SKM-1 treated with dmso at 0.1 percent for 144 hours (cell line): Measurements from ENCODE around the gene STRADB.
A peak's percentile ranks its signal among the peaks of the same experiment; 100 is the strongest.
"Not testable (repeated sequence)": the region's sequence is repeated elsewhere in the genome, so short reads cannot be mapped to it uniquely, and the experiment has no call there.

ENCODE experiments used
- DNase-seq: peaks from one replicate; lab custom pipeline; 2025; ENCODE audit not compliant: unreplicated experiment; lab: John Stamatoyannopoulos, UW

The STRADB gene, protein sequence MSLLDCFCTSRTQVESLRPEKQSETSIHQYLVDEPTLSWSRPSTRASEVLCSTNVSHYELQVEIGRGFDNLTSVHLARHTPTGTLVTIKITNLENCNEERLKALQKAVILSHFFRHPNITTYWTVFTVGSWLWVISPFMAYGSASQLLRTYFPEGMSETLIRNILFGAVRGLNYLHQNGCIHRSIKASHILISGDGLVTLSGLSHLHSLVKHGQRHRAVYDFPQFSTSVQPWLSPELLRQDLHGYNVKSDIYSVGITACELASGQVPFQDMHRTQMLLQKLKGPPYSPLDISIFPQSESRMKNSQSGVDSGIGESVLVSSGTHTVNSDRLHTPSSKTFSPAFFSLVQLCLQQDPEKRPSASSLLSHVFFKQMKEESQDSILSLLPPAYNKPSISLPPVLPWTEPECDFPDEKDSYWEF

DNA sequence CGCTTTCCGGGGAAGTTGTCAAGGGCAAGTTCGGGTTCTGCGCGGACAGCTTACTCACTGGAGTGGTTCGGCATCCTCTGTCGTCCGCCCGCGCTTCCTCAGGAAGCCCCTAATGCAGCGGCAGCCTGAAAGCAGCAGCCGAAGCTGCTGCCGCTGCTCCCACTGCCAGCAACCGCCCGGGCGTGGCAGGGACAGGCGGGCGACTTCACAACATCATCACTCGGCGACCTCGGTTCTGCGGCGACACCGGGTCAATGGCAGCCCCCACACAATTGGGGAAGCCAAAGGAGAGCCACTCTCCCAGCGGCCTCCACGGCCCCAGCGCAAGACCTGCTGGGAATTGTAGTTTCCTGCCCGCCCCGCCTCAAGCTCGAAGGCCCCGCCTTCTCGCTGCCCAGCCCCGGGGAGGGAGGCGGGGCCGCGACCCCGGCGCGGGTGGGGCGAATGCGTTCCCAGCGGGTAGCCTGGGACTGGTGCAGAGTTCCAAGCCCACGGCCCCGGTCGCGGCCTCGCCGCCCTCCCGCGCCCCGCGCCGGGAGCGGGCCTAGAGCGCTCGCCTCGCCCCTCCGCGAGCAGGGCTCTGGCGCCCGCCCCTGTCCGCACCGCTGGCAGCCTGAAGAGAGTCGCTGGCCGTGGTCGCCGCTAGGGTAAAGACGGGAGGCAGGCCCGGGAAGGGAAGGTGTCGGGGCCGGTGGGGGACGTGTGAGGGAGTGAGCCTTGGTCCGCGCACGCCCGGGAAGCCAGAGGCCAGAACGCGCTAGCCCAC lies at the start of gene STRADB, which contains the start of gene TRAK2:
STRADB (plus strand) TSS at position 449 of the 766 bp plus-strand sequence. CDS start 3,101 bp downstream, outside the sequence.
TRAK2 (minus strand) TSS at position 167 of the 766 bp plus-strand sequence. CDS start 30,951 bp downstream, outside the sequence.
- DNase-seq = peak; percentile 89

- DNase-seq = no peak
Observed at GRCh38 chr2:201401815-201402214, 49.7 kb upstream of the STRADB start.

DNA sequence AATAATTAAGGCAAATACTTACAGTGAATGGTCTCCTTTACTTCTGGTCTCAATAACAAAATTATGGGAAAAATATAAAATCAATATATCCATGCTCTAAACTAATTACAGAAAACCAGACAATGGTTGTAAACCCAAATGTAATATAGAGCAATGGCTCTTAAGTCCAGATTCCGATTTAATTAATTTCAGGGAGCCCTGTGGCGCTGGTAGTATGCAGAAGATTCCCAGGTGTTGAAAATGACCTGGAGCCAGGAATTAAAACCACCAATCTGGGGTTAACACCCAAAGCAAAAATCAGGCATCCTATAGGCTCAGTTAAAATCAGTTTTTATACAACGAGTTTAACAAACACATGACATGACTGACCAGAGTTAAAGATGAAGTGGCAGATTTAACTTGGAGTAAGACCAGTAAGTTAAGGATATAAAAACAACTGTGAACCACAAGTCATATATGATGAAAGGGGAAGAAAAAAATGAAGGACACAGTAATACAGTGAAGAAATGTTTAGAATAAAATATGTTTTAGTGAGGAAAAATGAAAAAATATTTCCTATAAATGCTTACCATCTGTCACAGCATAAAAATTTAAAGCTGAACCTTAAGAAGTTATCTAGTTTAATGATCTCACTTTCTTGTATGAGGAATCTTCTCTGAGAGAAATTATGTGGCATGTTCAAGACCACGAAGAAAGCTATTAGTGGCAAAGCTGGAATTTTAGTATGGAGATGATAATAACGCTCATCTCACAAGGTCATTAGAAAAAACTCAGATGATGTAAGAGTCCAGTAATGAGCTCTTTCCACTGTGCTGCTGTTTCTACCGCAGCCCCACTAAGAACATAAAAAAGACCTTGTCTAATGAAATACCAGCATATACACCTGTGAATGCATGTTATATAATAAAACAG lies 48.6 kb upstream of the STRADB start:
- DNase-seq = no peak

DNA sequence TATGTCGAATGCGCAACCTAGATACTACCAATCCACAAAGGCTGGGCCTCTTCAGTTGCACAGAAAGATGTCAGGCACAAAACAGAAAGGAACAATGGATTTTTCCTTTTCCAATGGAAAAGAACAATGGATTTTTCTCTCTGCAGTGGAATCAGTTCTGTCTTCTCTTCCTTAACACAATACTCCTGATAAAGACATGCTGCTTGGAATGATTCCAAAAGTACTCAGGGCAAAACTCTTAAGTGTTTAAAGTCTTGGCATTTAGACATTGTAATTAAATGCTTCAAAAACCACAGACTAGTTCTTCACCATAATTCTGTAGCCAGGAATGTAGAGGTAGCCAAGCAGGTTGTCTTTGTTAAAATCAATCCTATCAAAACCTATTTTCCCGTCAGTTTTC lies 47.7 kb upstream of the STRADB start:
- DNase-seq = no peak

- no peak for DNase-seq
Observed at GRCh38 chr2:201404699-201405280, 46.8 kb upstream of the STRADB start.

DNA sequence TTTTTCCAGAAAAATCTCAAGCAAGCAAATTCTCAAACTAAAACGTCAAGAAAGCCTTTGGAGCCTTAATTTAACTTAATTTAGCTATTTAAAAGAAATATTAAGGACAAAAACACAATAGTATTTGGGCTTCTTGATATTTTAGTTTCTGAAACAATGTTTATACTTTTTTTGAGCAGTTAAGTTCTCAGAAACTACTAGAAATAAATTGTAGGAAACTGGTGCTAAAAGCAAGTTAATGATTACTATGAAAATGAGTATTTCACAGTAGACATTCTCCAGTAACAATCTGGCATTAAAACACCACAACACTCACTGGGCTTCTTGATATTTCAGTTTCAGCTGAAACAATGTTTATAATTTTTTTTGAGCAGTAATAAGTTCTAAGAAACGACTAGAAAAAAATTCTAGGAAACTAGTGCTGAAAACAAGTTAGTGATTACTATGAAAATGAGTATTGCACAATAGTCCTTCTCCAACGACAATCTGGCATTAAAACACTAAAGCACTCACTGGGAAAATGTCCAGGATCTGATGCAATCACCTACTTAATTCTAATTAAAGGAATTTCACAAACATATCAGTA lies 45.4 kb upstream of the STRADB start:
- no peak for DNase-seq

- DNase-seq = no peak
Observed at GRCh38 chr2:201407265-201407664, 44.3 kb upstream of the STRADB start.

DNA sequence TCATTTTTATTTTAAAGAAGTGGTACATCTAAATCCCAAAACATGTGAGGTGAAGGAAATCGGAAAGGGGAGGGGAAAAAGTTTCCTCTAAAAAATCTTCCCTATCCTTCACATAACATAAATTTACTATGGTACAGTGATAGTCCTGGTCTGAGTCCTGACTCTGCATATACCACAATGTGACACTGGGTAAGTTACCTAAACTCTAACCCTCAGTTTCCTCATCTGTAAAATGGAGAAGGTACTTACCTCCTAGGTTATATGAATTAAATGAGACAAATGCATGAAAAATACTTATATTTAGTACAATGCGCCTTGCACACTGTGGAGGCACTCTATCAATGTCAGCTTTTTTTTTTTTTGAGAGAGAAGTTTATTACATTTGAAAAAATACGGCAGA lies 42.6 kb upstream of the STRADB start:
- no peak for DNase-seq

DNA sequence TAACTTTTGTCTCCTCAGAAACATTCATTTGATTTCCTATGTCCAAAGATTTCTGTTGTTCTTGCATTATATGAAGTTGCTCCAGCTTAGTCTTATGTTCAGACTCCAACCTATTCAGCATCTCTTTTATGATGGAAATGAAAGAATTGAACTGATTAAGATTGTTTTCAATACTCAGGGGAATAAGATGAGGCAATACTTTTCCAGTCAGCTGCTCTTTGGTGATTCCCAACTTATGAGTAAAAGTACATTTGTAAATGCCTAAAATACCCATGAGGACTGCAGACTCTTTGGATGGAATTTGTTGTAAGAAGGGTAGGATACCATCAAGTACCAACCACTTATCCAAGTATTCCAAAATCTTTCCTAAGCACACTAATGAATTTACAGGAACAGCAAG lies 40.1 kb upstream of the STRADB start:
- no peak for DNase-seq

DNA sequence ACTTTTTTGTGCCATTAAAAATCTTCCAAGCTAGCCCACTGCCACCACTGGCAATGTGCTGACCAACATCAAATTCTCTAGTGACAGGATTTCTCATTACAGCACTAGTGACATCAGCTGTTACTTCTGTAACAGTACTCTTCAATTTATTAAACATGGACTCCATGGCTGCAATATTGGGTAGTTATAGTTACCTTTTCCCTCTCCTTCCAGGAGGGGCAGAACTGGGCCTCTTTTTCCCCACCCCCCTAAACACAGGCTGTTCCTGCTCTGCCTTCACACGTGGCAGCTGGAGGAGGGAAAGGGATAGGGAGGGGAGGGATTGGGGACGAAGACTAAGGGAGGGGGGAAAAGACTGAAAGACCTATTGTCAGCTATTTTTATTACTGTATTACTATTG lies 38.4 kb upstream of the STRADB start:
- DNase-seq = no peak

DNA sequence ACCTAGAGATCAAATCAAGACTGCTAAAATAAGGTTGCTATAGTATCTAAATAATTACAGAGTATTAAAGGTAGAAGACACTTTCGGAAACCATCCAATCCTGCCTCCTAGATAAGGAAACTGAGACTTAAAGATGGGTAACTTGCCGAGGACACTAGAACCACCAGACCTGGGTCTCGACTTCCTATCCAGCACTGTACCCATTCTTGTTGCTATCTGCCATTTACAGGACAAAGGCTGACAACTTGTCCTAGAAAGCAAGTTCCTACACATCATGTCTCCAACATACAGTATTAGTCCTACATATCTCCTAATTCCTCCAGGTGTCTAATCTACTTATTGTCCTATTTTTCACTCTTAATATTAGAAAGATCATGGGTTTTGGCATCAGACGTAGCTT lies 38.0 kb upstream of the STRADB start:
- DNase-seq = no peak

GRCh38 chr2:201414099-201415023 lies 37.2 kb upstream of the STRADB start:
- no peak for DNase-seq

DNA sequence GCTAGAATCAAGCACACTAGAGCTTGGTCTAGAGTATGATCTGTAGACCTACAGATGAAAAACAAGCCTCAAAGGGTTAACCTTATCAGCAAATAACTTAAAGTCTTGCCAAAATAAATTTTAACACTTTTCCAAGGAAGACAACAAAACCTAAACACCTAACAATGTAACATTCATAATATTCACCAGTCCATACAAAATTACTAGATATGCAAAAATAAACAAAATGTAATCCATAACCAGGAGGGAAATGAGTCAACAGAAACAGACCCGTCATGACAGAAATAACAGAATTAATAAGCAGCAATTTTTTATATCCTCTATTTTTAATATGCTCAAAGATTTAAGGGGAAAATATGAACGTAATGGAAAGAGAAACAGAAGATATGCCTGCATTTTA lies 36.4 kb upstream of the STRADB start:
- DNase-seq = no peak

- DNase-seq = no peak
Observed at GRCh38 chr2:201419057-201419635, 32.4 kb upstream of the STRADB start.

- no peak for DNase-seq
Observed at GRCh38 chr2:201419986-201420385, 31.6 kb upstream of the STRADB start.

DNA sequence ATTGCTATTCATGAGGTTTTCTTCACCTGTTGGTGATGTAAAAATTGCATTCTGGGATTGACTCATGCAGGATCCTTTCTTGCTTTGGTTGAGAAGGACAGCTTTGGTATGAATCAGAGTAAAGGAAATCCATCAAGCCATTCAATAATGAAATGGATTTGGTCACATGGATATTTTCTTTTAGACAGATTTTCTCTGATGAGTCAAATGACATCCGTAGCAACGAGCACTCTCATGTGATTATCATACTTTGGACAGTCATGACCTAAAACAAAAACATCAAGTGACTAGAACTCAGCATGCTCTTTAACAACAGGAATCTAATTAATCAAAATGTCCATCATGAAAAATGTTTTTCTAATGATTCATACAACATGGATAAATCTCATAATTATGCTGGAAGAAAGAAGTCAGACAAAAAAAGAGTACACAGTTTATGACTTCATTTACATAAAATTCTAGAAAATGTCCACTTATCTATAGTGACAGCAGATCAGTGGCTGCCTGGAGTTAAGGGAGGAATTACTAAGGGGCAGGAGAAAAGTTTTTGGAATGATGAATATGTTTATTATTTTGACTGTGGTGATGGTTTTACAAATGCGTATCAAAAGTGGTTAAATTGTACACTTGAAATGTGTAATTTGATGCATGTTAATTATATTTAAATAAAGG lies 31.0 kb upstream of the STRADB start:
- no peak for DNase-seq

DNA sequence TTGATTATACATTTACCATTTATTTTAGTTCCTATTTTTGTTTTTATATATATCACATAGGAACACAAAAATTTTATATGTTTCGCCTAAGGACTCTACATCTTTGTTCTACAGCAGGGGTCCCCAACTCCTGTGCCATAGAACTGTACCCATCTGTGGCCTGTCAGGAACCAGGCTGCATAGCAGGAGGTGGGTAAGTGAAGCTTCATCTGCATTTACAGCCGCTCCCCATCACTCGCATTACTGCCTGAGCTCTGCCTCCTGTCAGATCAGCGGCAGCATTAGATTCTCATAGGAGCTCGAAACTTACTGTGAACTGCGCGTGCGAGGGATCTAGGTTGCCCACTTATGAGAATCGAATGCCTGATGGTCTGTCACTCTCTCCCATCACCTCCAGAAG lies 25.6 kb upstream of the STRADB start:
- no peak for DNase-seq

- not testable (repeated sequence) for DNase-seq
Observed at GRCh38 chr2:201428366-201428765, 23.2 kb upstream of the STRADB start.
